Nephron (organoid): ENCODE measurements around the gene FTCD.
"Not testable (repeated sequence)": the region's sequence is repeated elsewhere in the genome, so short reads cannot be mapped to it uniquely, and the experiment has no call there.

ENCODE experiments used
- H3K27ac Mint-ChIP-seq, 3 experiments: 2 replicates each; pipeline ENCODE4 v1.8.0; 2020; ENCODE audit warnings: mixed read lengths in 3 of 3, mild to moderate bottlenecking in 2 of 3, moderate library complexity in 1 of 3
- H3K27me3 Mint-ChIP-seq: 2 replicates; pipeline ENCODE4 v1.8.0; 2021; ENCODE audit warnings: low read depth, mild to moderate bottlenecking, moderate library complexity, mixed read lengths
- H3K36me3 Mint-ChIP-seq: 2 replicates; pipeline ENCODE4 v1.8.0; 2020; ENCODE audit warnings: low read depth, mixed read lengths
- H3K4me1 Mint-ChIP-seq: 2 replicates; pipeline ENCODE4 v1.8.0; 2020; ENCODE audit warnings: mixed read lengths
- H3K4me3 Mint-ChIP-seq, 3 experiments: 2 replicates each; pipeline ENCODE4 v1.8.0; 2020; ENCODE audit warnings: mild to moderate bottlenecking in 3 of 3, mixed read lengths in 3 of 3, moderate library complexity in 2 of 3
- H3K9me3 Mint-ChIP-seq: 2 replicates; pipeline ENCODE4 v1.8.0; 2020; ENCODE audit warnings: mixed read lengths
- TF ChIP-seq, protein P1 (sequence below), 3 experiments: fragments of 200-600 bp; sonication (generic); IDR thresholded peaks; one replicate each; pipeline ENCODE4 v1.5.0; 2021; ENCODE audit warnings: antibody characterized with exemption in 3 of 3; ENCODE audit not compliant: unreplicated experiment in 3 of 3

FTCD gene

GRCh38 chr21:46109313-46110221 lies 45.8 kb downstream of the FTCD start:
- Mint-ChIP-seq H3K27ac (no peak overlapping the region), H3K27me3 (no peaks in the 10 kb centered on the region), H3K36me3 (peaks cover 54% of the 10 kb centered on the region)

GRCh38 chr21:46108827-46109312 lies 46.5 kb downstream of the FTCD start:
- H3K27me3 Mint-ChIP-seq: no peaks in the 10 kb centered on the region
- no peaks in the 10 kb centered on the region for H3K4me1 Mint-ChIP-seq
- H3K36me3 Mint-ChIP-seq: peaks cover 54% of the 10 kb centered on the region
- no peak overlapping the region for H3K4me3 Mint-ChIP-seq
- H3K27ac Mint-ChIP-seq: no peak overlapping the region
- TF ChIP-seq, protein P1, sequence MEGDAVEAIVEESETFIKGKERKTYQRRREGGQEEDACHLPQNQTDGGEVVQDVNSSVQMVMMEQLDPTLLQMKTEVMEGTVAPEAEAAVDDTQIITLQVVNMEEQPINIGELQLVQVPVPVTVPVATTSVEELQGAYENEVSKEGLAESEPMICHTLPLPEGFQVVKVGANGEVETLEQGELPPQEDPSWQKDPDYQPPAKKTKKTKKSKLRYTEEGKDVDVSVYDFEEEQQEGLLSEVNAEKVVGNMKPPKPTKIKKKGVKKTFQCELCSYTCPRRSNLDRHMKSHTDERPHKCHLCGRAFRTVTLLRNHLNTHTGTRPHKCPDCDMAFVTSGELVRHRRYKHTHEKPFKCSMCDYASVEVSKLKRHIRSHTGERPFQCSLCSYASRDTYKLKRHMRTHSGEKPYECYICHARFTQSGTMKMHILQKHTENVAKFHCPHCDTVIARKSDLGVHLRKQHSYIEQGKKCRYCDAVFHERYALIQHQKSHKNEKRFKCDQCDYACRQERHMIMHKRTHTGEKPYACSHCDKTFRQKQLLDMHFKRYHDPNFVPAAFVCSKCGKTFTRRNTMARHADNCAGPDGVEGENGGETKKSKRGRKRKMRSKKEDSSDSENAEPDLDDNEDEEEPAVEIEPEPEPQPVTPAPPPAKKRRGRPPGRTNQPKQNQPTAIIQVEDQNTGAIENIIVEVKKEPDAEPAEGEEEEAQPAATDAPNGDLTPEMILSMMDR (IDR thresholded peaks at IDR 0.05; ENCODE audit: unreplicated experiment in 3 of 3): no peak
- peaks cover 38% of the 10 kb centered on the region for H3K9me3 Mint-ChIP-seq

More at GRCh38 chr21:46109313-46110221, 45.8 kb downstream of the FTCD start:
- H3K4me1 Mint-ChIP-seq: no peaks in the 10 kb centered on the region
- peaks cover 31% of the 10 kb centered on the region for H3K9me3 Mint-ChIP-seq
- TF ChIP-seq, protein P1 (IDR thresholded peaks at IDR 0.05; ENCODE audit: unreplicated experiment in 3 of 3): no peak
- no peak overlapping the region for H3K4me3 Mint-ChIP-seq

- H3K27me3 Mint-ChIP-seq, H3K27ac Mint-ChIP-seq, H3K4me3 Mint-ChIP-seq, H3K4me1 Mint-ChIP-seq: not testable (repeated sequence)
- Mint-ChIP-seq H3K36me3 (peaks cover 57% of the 10 kb centered on the region), H3K9me3 (peaks cover 53% of the 10 kb centered on the region)
Measured at GRCh38 chr21:46107376-46107775, 48.0 kb downstream of the FTCD start.

DNA sequence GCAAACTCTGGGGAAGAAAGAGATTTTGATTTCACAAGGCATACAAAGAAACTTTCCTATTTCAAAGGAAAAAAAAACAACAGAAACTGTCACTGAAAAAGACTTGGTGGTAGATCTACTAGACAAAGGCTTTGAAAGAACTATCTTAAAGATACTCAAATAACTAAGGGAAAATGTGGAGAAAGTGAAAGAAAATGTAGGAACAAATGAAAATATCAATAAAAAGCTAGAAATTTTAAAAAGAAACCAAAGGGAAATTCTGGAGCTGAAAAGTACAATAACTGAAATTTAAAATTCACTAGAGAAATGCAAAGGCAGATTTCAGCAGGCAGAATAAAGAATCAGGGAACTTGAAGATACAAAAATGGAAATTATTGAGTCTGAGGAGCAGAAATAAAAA lies 51.3 kb downstream of the FTCD start:
- no peak overlapping the region for H3K4me3 Mint-ChIP-seq
- TF ChIP-seq, protein P1 (IDR thresholded peaks at IDR 0.05; ENCODE audit: unreplicated experiment in 3 of 3): no peak
- H3K4me1 Mint-ChIP-seq: peaks cover 8% of the 10 kb centered on the region
- no peak overlapping the region for H3K27ac Mint-ChIP-seq
- H3K9me3 Mint-ChIP-seq: peaks cover 72% of the 10 kb centered on the region
- peaks cover 6% of the 10 kb centered on the region for H3K27me3 Mint-ChIP-seq
- peaks cover 83% of the 10 kb centered on the region for H3K36me3 Mint-ChIP-seq

- Mint-ChIP-seq H3K4me1 (peaks cover 13% of the 10 kb centered on the region), H3K27me3 (peaks cover 6% of the 10 kb centered on the region), H3K27ac (no peak overlapping the region), H3K4me3 (peak overlapping the region; percentile 71 to 83 (median 81)), H3K9me3 (peaks cover 52% of the 10 kb centered on the region), H3K36me3 (peaks cover 58% of the 10 kb centered on the region)
- TF ChIP-seq, protein P1 (IDR thresholded peaks at IDR 0.05; ENCODE audit: unreplicated experiment in 3 of 3): no peak
Measured at GRCh38 chr21:46100906-46101305, 54.5 kb downstream of the FTCD start.

GRCh38 chr21:46100426-46100825 lies 55.0 kb downstream of the FTCD start:
- Mint-ChIP-seq H3K4me3 (peak overlapping the region; percentile 75 to 83 (median 81)), H3K27ac (no peak overlapping the region), H3K4me1 (peaks cover 15% of the 10 kb centered on the region), H3K36me3 (peaks cover 53% of the 10 kb centered on the region), H3K9me3 (peaks cover 47% of the 10 kb centered on the region), H3K27me3 (peaks cover 6% of the 10 kb centered on the region)
- TF ChIP-seq, protein P1 (IDR thresholded peaks at IDR 0.05; ENCODE audit: unreplicated experiment in 3 of 3): no peak
